Heart right ventricle (tissue), 16 donors: ENCODE measurements around the gene SPACDR. TPM values are rescaled to one million over a fixed set of nuclear protein-coding genes. Genes with fewer than 3 reads are reported as not detected.
A peak's percentile ranks its signal among the peaks of the same experiment; 100 is the strongest.

ENCODE experiments used
- ATAC-seq, 8 donors: fragments of 200-7000 bp; cut with Tn5 transposase; one replicate each; pipeline ENCODE4 v1.9.1; 2020; ENCODE audit warnings: mild to moderate bottlenecking in 8 of 8, moderate library complexity in 8 of 8, moderate number of reproducible peaks in 1 of 8
- DNase-seq, 2 donors: peaks; one replicate each; pipeline ENCODE4 v3.0.0-alpha.2; 2020
- H3K27ac ChIP-seq, 10 donors: fragments of 200-600 bp; sonication (generic) in 2 of 10; one replicate each; pipeline versions ENCODE4 v1.5.0 to v1.8.0; 2020 to 2022; ENCODE audit warnings: mild to moderate bottlenecking in 3 of 10
- H3K27me3 ChIP-seq, 7 donors: fragments of 200-600 bp; one replicate each; pipeline ENCODE4 v1.8.0; 2021 to 2022; ENCODE audit warnings: mild to moderate bottlenecking in 2 of 7
- H3K36me3 ChIP-seq, 9 donors: fragments of 200-600 bp; sonication (generic) in 1 of 9; one replicate each; pipeline versions ENCODE4 v1.5.0 to v1.8.0; 2020 to 2022; ENCODE audit warnings: mild to moderate bottlenecking in 2 of 9
- H3K4me1 ChIP-seq, 9 donors: fragments of 200-600 bp; sonication (generic) in 1 of 9; one replicate each; pipeline versions ENCODE4 v1.5.0 to v1.8.0; 2020 to 2022; ENCODE audit warnings: mild to moderate bottlenecking in 4 of 9
- H3K4me3 ChIP-seq, 10 donors: fragments of 200-600 bp; sonication (generic) in 2 of 10; one replicate each; pipeline versions ENCODE4 v1.5.0 to v1.8.0; 2020 to 2022; ENCODE audit warnings: mild to moderate bottlenecking in 7 of 10, moderate library complexity in 2 of 10
- H3K9me3 ChIP-seq, 11 donors: fragments of 200-600 bp in 10 of 11; sonication (generic) in 2 of 11; one replicate each; pipeline versions ENCODE4 v1.5.0 to v1.8.0; 2013 to 2022; ENCODE audit warnings: mild to moderate bottlenecking in 2 of 11, control low read depth in 1 of 11, moderate library complexity in 1 of 11
- CTCF ChIP-seq, 9 donors: fragments of 200-600 bp; sonication (generic) in 2 of 9; IDR thresholded peaks; one replicate each; pipeline versions ENCODE4 v1.5.0 to v1.8.0; 2021 to 2022; ENCODE audit warnings: antibody characterized with exemption in 9 of 9, mild to moderate bottlenecking in 5 of 9, moderate library complexity in 1 of 9
- WGBS, 2 donors: extraction: QIAGEN DNeasy Blood & Tissue Kit; methylation state at CpG; one replicate each; pipeline ENCODE4 v1.1.7; 2013; ENCODE audit warnings: inconsistent platforms in 1 of 2; 5-methylcytosine and 5-hydroxymethylcytosine counted together
- intact Hi-C, 10 donors: fragments of 100-400 bp; cut with DNase I; formaldehyde crosslinking; loops; one replicate each; pipeline versions ENCODE4 v1.11.1 to v1.14.2; 2022
- long read RNA-seq, 3 donors: library from polyadenylated mRNA; unstranded; transcript quantifications; one replicate each; pipeline ENCODE4 v2.0.0, GENCODE V29; 2020 to 2021
- polyA plus RNA-seq, 2 donors: library from polyadenylated mRNA; stranded (reverse); fragments of 200-250 nt; gene quantifications; one replicate each; pipeline ENCODE4 v1.2.3, GENCODE V29; 2013
- total RNA-seq, 10 donors: library from RNA; stranded (reverse); fragmentation: NEBNext Ultra II Directional in 3 of 10; extraction: Animal tissue kit (Norgen Biotek cat#: 25700) in 3 of 10; gene quantifications; one replicate each; pipeline versions ENCODE4 v1.2.1 to v1.2.4, GENCODE V29; 2021 to 2023
- donor health status: Arrhythmogenic right ventricular cardiomyopathy.
- donor health status: ischemic (EF 13 %, LVEDD 7.1; RV severe dilation, severe dysfunction).
- donor health status: healthy with polysubstance abuse.
- donor health status: DM: no; HTN: yes; CAD: no.
- donor health status: DM: no; HTN: no; CAD: no.
- donor health status: ischemic (EF 25% LVEDD 6.9; RV normal size, moderate dysfunction).
- donor health status: ischemic (EF 25% LVEDD 5.7; RV mildly dilated, moderate dysfunction).
- donor health status: healthy.
- donor health status: DM: yes; HTN: yes; CAD: no.
- donor health status: Ischemic cardiomyopathy.
- donor health status: ischemic (EF 35%, LVEDD 5.7; RV mildly dilated, moderate dysfunction).
- donor health status: nonischemic (EF 11% LVEDD 7.7; RV severe dilation, severe dysfunction).
- donor health status: DM: yes; HTN: yes; CAD: no.
- donor health status: PGD.
- donor health status: ischemic (EF 29% LVEDD 5.4; RV normal size, mild dysfunction).
- donor health status: nonischemic (EF 23%, LVEDD 6.1; RV moderate dilation, normal function).

SPACDR gene
- total RNA-seq, result 1 to 10 TPM in 2 of 10 donors, under 1 TPM in 4, not detected in 4; 0.28 to 1.1 (median 0.54) TPM
- 1 to 10 TPM in 1 of 2 donors, under 1 TPM in 1; 0.93 to 1.3 TPM for polyA plus RNA-seq
- long read RNA-seq, donor 1, result 0 reads
- long read RNA-seq, donor 2, partial matches to known transcripts, result 0 of 1 reads
- long read RNA-seq, donor 2, other reads (novel, unspliced or antisense), result 1 of 1 reads
- long read RNA-seq, donor 3, result 0 reads

- Histone ChIP-seq H3K4me1 (peaks cover 10 to 39% (median 25%) of the 10 kb centered on the region in 9 donors), H3K27ac (peak within 1 kb of the TSS in 1 of 10 donors; percentile 76), H3K27me3 (no peaks in the 10 kb centered on the region), H3K9me3 (no peaks in the 10 kb centered on the region), H3K36me3 (peaks cover 0 to 70% (median 7%) of the 10 kb centered on the region in 9 donors), H3K4me3 (no peak within 1 kb of the TSS)
- intact Hi-C loops, result loop anchor here in 4 of 10 donors (10.0 kb wide), 3 partner anchors 221 to 261 kb away; partner anchors contain the start of genes EPO (in 2 of the 4) and POP7 (in 1 of the 4)
- no peak for TF ChIP-seq CTCF (IDR thresholded peaks at IDR 0.05)
- DNase-seq (no peak), ATAC-seq (no peak)
- 83 to 86% methylated on average over 7 of the region's 7 CpGs for WGBS, 2 donors
Measured at GRCh38 chr7:100464210-100464660, at the start of gene SPACDR. TSS of gene SPACDR (minus strand) at chr7:100464260. CDS start at chr7:100464025, 235 bp downstream.

GRCh38 chr7:100513212-100513810, 49.3 kb upstream of the SPACDR start:
- H3K9me3 ChIP-seq, result no peaks in the 10 kb centered on the region
- 79 to 85% methylated on average over 9 of the region's 9 CpGs for WGBS, 2 donors
- H3K36me3 ChIP-seq, result no peaks in the 10 kb centered on the region
- peaks cover 0 to 8% (median 0%) of the 10 kb centered on the region in 7 donors for H3K27me3 ChIP-seq
- intact Hi-C loops, result no loop called here
- H3K27ac ChIP-seq, result no peak overlapping the region
- no peak for TF ChIP-seq CTCF (IDR thresholded peaks at IDR 0.05)
- no peak overlapping the region for H3K4me3 ChIP-seq
- DNase-seq (no peak), ATAC-seq (no peak)
- H3K4me1 ChIP-seq, result peaks cover 0 to 22% (median 0%) of the 10 kb centered on the region in 9 donors

- peaks cover 0 to 14% (median 0%) of the 10 kb centered on the region in 7 donors for H3K27me3 ChIP-seq
- 92% methylated on average over 9 of the region's 9 CpGs for WGBS, 2 donors
- H3K36me3 ChIP-seq, result no peaks in the 10 kb centered on the region
- DNase-seq (no peak), ATAC-seq (no peak)
- intact Hi-C loops, result no loop called here
- H3K9me3 ChIP-seq, result no peaks in the 10 kb centered on the region
- H3K4me1 ChIP-seq, result peaks cover 0 to 9% (median 0%) of the 10 kb centered on the region in 9 donors
- no peak overlapping the region for H3K4me3 ChIP-seq
- no peak overlapping the region for H3K27ac ChIP-seq
- no peak for TF ChIP-seq CTCF (IDR thresholded peaks at IDR 0.05)
Measured at GRCh38 chr7:100510437-100511239, 46.6 kb upstream of the SPACDR start.

GRCh38 chr7:100509231-100509630, 45.2 kb upstream of the SPACDR start:
- Histone ChIP-seq H3K4me1 (no peaks in the 10 kb centered on the region), H3K36me3 (no peaks in the 10 kb centered on the region), H3K4me3 (no peak overlapping the region), H3K9me3 (no peaks in the 10 kb centered on the region), H3K27ac (no peak overlapping the region), H3K27me3 (peaks cover 0 to 18% (median 0%) of the 10 kb centered on the region in 7 donors)
- WGBS, 2 donors, result 56 to 62% methylated on average over 14 to 15 of the region's 15 CpGs
- TF ChIP-seq CTCF (IDR thresholded peaks at IDR 0.05), result no peak
- intact Hi-C loops, result no loop called here
- DNase-seq (no peak), ATAC-seq (peak in 1 of 8 donors; percentile 31)
